A673 (cell line): ENCODE data around the gene KLF16. TPM values are rescaled to one million over a fixed set of nuclear protein-coding genes. Genes with fewer than 3 reads are reported as not detected.

Experiments used
- BruUV-seq: library from RNA; stranded (reverse); fragments of 400-500 nt; replicated peaks from 2 replicates; lab custom pipeline; 2021; lab: Mats Ljungman, UMichigan
- CTCF ChIA-PET: fragments of 300-600 bp; sonication (Branson Sonifier 250); formaldehyde crosslinking; loops from one replicate; lab custom pipeline; 2022; ENCODE audit warnings: antibody characterized with exemption; lab: Charles Lee
- POLR2A ChIA-PET: fragments of 300-600 bp; sonication (Branson Sonifier 250); formaldehyde crosslinking; loops from one replicate; lab custom pipeline; 2022; ENCODE audit warnings: antibody characterized with exemption; ENCODE audit not compliant: low non-redundant PET; lab: Charles Lee
- DNase-seq: peaks from one replicate; pipeline ENCODE4 v3.0.0-alpha.2; 2015; ENCODE audit warnings: low spot score
- H3K27ac ChIP-seq: fragments of 200-600 bp; sonication (generic); 2 replicates; pipeline ENCODE4 v1.5.1; 2016; ENCODE audit warnings: mixed run types, low read depth, mild to moderate bottlenecking, mixed read lengths, antibody characterized with exemption, low read length; ENCODE audit not compliant: poor library complexity, severe bottlenecking
- H3K27me3 ChIP-seq: fragments of 200-600 bp; sonication (generic); replicated peaks from 2 replicates; pipeline ENCODE4 v1.6.1; 2017; ENCODE audit warnings: mixed run types, low read depth, mild to moderate bottlenecking, mixed read lengths, antibody characterized with exemption, low read length; ENCODE audit not compliant: insufficient read depth, poor library complexity
- H3K36me3 ChIP-seq: fragments of 200-600 bp; sonication (generic); 2 replicates; pipeline ENCODE4 v1.6.1; 2016; ENCODE audit warnings: mixed run types, mild to moderate bottlenecking, mixed read lengths, antibody characterized with exemption, low read length; ENCODE audit not compliant: insufficient read depth, poor library complexity, severe bottlenecking
- H3K4me1 ChIP-seq: fragments of 200-600 bp; sonication (generic); 2 replicates; pipeline ENCODE4 v1.6.1; 2017; ENCODE audit warnings: mixed run types, mild to moderate bottlenecking, mixed read lengths, antibody characterized with exemption, low read length; ENCODE audit not compliant: insufficient read depth, poor library complexity, severe bottlenecking
- H3K4me3 ChIP-seq: fragments of 200-600 bp; sonication (generic); 2 replicates; pipeline ENCODE4 v1.5.1; 2016; ENCODE audit warnings: low read depth, mixed run types, mild to moderate bottlenecking, mixed read lengths, low read length; ENCODE audit not compliant: poor library complexity, severe bottlenecking
- H3K9me3 ChIP-seq: fragments of 200-600 bp; sonication (generic); 2 replicates; pipeline ENCODE4 v1.6.1; 2016; ENCODE audit warnings: mixed run types, low read depth, mild to moderate bottlenecking, mixed read lengths, antibody characterized with exemption, low read length; ENCODE audit not compliant: poor library complexity, severe bottlenecking
- EZH2 ChIP-seq: fragments of 200-600 bp; sonication (generic); IDR thresholded peaks from 2 replicates; pipeline ENCODE4 v1.6.1; 2017; ENCODE audit warnings: borderline replicate concordance, low read depth, mild to moderate bottlenecking, mixed read lengths, antibody characterized with exemption, low read length; ENCODE audit not compliant: poor library complexity, severe bottlenecking
- intact Hi-C: fragments of 100-400 bp; cut with micrococcal nuclease; formaldehyde crosslinking; loops from one replicate; pipeline ENCODE4 v1.10.0; 2022; ENCODE audit not compliant: unreplicated experiment
- total RNA-seq: library from RNA; stranded (reverse); gene quantifications from 2 replicates; pipeline ENCODE4 v1.2.3, GENCODE V29; 2021
- TF ChIP-seq, protein P1 (sequence below): fragments of 300-800, 200-600 bp; sonication (generic); conservative IDR thresholded peaks from 2 replicates; pipeline ENCODE4 v1.5.1; 2017; ENCODE audit warnings: low read depth, mild to moderate bottlenecking, antibody characterized with exemption, low read length, moderate library complexity, mixed read lengths

KLF16 gene
- total RNA-seq, 1 experiment from 2014 or later = 46.8 TPM

GRCh38 chr19:1867349-1867724 is 4.0 kb upstream of the KLF16 start:
- Histone ChIP-seq H3K4me1 (no peaks in the 10 kb centered on the region), H3K27me3 (no peaks in the 10 kb centered on the region), H3K9me3 (no peaks in the 10 kb centered on the region), H3K27ac (no peak overlapping the region), H3K4me3 (no peak overlapping the region), H3K36me3 (peaks cover 5% of the 10 kb centered on the region)
- no TSS peak for BruUV-seq
- TF ChIP-seq EZH2 = no peak
- TF ChIP-seq, protein P1, sequence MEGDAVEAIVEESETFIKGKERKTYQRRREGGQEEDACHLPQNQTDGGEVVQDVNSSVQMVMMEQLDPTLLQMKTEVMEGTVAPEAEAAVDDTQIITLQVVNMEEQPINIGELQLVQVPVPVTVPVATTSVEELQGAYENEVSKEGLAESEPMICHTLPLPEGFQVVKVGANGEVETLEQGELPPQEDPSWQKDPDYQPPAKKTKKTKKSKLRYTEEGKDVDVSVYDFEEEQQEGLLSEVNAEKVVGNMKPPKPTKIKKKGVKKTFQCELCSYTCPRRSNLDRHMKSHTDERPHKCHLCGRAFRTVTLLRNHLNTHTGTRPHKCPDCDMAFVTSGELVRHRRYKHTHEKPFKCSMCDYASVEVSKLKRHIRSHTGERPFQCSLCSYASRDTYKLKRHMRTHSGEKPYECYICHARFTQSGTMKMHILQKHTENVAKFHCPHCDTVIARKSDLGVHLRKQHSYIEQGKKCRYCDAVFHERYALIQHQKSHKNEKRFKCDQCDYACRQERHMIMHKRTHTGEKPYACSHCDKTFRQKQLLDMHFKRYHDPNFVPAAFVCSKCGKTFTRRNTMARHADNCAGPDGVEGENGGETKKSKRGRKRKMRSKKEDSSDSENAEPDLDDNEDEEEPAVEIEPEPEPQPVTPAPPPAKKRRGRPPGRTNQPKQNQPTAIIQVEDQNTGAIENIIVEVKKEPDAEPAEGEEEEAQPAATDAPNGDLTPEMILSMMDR = no peak
- POLR2A ChIA-PET = no interaction called here
- DNase-seq = no peak
- intact Hi-C loops = no loop called here
- CTCF ChIA-PET = interaction anchor here (0.6 kb wide), 1 partner anchor 988 kb away, joined by 5 read pairs; no protein-coding TSS in a partner anchor

- Histone ChIP-seq H3K4me1 (no peaks in the 10 kb centered on the region), H3K27ac (no peak overlapping the region), H3K36me3 (peaks cover 3% of the 10 kb centered on the region), H3K27me3 (no peaks in the 10 kb centered on the region), H3K9me3 (no peaks in the 10 kb centered on the region), H3K4me3 (no peak overlapping the region)
- no peak for DNase-seq
- ChIA-PET POLR2A (no interaction called here), CTCF (interaction anchor here (0.6 kb wide), 1 partner anchor 988 kb away, joined by 5 read pairs; no protein-coding TSS in a partner anchor)
- TF ChIP-seq EZH2 = no peak
- TF ChIP-seq, protein P1 = no peak
- no TSS peak for BruUV-seq
- intact Hi-C loops = no loop called here
These were observed 3.4 kb upstream of the KLF16 start for GRCh38 chr19:1866693-1867348.

- POLR2A ChIA-PET = interaction anchor here (0.5 kb wide), 1 partner anchor 20 kb away, joined by 3 read pairs; the partner anchor contains the start of gene ABHD17A
- Histone ChIP-seq H3K27ac (peak overlapping the region; percentile 89), H3K27me3 (no peaks in the 10 kb centered on the region), H3K9me3 (no peaks in the 10 kb centered on the region), H3K4me1 (peaks cover 9% of the 10 kb centered on the region), H3K36me3 (no peaks in the 10 kb centered on the region), H3K4me3 (peak overlapping the region; percentile 61)
- intact Hi-C loops = no loop called here
- BruUV-seq = no TSS peak
- DNase-seq = no peak
- TF ChIP-seq, protein P1 = no peak
- no peak for TF ChIP-seq EZH2
- CTCF ChIA-PET = interaction anchor here (1.2 kb wide), 1 partner anchor 10 kb away, joined by 3 read pairs; no protein-coding TSS in a partner anchor
These were observed 2.0 kb upstream of the KLF16 start for GRCh38 chr19:1865172-1866010.
